Effector memory CD4-positive, alpha-beta T cell (primary cell): ENCODE results near the gene TNFRSF9.

Source experiments
- DNase-seq, 3 donors: peaks; one replicate each; pipeline ENCODE4 v3.0.0-alpha.2; 2020
- H3K27ac ChIP-seq: 2 replicates; pipeline ENCODE4 v1.7.0; 2013; ENCODE audit warnings: mild to moderate bottlenecking, low read length, moderate library complexity; ENCODE audit not compliant: insufficient read depth, poor library complexity, severe bottlenecking
- H3K27me3 ChIP-seq: replicated peaks from 2 replicates; pipeline ENCODE4 v1.7.0; 2013; ENCODE audit warnings: mild to moderate bottlenecking, low read length; ENCODE audit not compliant: insufficient read depth, control insufficient read depth, poor library complexity, severe bottlenecking
- H3K36me3 ChIP-seq: 2 replicates; pipeline ENCODE4 v1.7.0; 2013; ENCODE audit warnings: mild to moderate bottlenecking, low read length, moderate library complexity; ENCODE audit not compliant: control insufficient read depth, insufficient read depth
- H3K4me1 ChIP-seq: 2 replicates; pipeline ENCODE4 v1.7.0; 2013; ENCODE audit warnings: low read length, mild to moderate bottlenecking; ENCODE audit not compliant: control insufficient read depth, insufficient read depth, poor library complexity, severe bottlenecking
- H3K4me3 ChIP-seq: 2 replicates; pipeline ENCODE4 v1.7.0; 2013; ENCODE audit warnings: low read length, low read depth, mild to moderate bottlenecking; ENCODE audit not compliant: insufficient read depth, poor library complexity, severe bottlenecking
- H3K9me3 ChIP-seq: 2 replicates; pipeline ENCODE4 v1.7.0; 2013; ENCODE audit warnings: mild to moderate bottlenecking, low read length, moderate library complexity; ENCODE audit not compliant: control insufficient read depth
- total RNA-seq, 3 donors: gene quantifications; one replicate each; lab custom pipeline; 2026; lab: John Stamatoyannopoulos, UW

Gene TNFRSF9
- 3.3 to 4.1 (median 3.8) reads per million in 3 donors for total RNA-seq

DNA sequence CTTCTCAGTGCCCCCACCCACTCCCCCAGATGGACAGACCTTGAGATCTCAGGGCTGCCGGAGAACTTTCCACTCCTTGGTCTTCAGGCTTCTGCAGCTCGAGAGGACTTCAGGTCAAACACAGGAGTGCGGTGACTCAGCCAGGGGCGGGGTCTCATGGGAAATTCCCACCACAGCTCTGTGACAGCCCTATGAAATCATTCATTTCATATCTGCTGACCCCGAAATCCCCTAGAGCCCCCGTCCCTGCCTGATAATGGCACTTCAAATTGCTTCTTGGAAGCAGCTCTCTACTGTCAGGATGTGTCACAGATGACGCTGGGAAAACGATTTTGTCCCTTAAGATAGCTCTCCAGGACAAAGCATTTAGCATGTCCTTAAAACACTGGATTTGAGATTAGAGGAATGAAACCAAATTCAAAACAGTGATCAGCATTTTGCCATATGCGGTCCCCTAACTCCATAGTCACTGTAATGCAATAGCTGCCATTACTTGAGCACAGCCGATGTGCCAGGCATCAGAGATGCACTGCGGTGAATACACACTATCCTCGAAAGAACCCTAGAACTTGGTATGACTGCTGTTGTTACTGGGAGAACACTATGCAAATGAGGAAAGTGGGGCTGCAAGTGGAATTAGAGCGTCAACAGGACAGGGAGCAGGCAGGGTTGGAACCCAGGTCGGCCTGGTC is at the start of gene TNFRSF9:
TSS of gene TNFRSF9 (minus strand) at position 95 of the 692 bp plus-strand sequence. CDS start 845 bp downstream, outside the sequence.
- Histone ChIP-seq H3K9me3 (no peaks in the 10 kb centered on the region), H3K27me3 (peaks cover 6% of the 10 kb centered on the region), H3K4me3 (no peak within 1 kb of the TSS), H3K27ac (no peak within 1 kb of the TSS), H3K4me1 (peaks cover 8% of the 10 kb centered on the region), H3K36me3 (no peaks in the 10 kb centered on the region)
- DNase-seq: peak; percentile 58 to 60 (median 59)

DNA sequence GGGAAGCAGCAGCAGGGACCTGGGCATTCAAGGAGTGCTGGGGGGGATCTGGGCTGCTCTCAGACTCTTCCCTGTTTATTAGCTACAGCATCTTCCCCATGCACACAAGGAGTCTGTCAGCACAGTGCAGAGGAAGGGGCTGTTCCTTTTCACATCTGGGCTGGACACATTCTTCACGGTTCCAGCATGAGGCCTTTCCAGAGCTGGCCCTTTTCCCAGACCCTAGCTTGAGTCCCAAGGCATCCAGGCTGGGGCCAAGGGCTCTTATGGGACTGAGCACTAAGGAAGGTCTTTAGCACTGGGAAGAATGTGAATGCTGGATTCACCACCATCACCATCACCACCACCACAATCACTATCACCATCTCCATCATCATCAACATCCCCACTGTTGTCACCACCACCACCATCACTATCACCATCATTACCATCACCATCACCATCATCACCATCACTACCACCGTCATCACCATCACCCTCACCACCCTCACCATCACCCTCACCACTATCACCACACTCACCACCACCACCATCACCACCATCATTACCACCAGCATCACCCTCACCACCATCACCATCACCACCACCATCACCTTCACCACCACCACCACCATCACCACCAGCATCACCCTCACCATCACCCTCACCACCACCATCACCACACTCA is 49.3 kb upstream of the TNFRSF9 start:
- DNase-seq: no peak
- Histone ChIP-seq H3K9me3 (no peaks in the 10 kb centered on the region), H3K4me3 (no peak overlapping the region), H3K4me1 (no peaks in the 10 kb centered on the region), H3K27me3 (no peaks in the 10 kb centered on the region), H3K36me3 (peaks cover 18% of the 10 kb centered on the region), H3K27ac (no peak overlapping the region)

DNA sequence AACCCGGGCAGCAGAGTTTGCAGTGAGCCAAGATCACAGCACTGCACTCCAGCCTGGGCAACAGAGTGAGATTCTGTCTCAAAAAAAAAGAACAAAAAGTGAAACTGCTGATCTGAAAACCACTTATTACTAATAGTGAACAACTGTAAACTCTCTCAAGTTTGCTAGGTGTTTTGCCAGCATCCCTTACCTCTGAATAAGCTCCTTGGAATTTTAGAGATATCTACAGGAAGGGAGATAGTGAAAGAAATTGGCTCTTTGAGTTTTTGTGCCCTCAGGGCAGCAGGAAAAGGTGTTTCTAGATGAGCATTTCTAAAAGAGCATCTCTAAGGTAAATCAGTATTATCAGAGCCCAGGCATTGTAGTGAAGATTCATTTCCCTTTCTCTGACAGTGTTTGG is 47.9 kb upstream of the TNFRSF9 start:
- Histone ChIP-seq H3K4me3 (no peak overlapping the region), H3K4me1 (no peaks in the 10 kb centered on the region), H3K27me3 (no peaks in the 10 kb centered on the region), H3K27ac (no peak overlapping the region), H3K9me3 (no peaks in the 10 kb centered on the region), H3K36me3 (peaks cover 32% of the 10 kb centered on the region)
- no peak for DNase-seq

DNA sequence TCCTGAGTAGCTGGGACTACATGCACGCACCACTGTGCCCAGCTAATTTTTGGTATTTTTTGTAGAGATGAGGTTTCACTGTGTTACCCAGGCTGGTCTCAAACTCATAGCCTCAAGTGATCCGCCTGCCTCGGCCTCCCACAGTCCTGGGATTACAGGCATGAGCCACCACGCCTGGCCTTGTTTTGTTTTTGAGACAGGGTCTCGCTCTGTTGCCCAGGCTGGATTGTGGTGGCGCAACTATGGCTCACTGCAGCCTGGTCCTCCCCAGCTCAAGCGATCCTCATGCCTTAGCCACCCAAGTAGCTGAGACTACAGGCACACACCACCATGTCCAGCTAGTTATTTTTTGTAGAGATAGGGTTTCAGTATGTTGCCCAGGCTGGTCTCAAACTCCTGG is 46.9 kb upstream of the TNFRSF9 start:
- Histone ChIP-seq H3K36me3 (peaks cover 38% of the 10 kb centered on the region), H3K4me1 (peaks cover 2% of the 10 kb centered on the region), H3K27ac (no peak overlapping the region)

DNA sequence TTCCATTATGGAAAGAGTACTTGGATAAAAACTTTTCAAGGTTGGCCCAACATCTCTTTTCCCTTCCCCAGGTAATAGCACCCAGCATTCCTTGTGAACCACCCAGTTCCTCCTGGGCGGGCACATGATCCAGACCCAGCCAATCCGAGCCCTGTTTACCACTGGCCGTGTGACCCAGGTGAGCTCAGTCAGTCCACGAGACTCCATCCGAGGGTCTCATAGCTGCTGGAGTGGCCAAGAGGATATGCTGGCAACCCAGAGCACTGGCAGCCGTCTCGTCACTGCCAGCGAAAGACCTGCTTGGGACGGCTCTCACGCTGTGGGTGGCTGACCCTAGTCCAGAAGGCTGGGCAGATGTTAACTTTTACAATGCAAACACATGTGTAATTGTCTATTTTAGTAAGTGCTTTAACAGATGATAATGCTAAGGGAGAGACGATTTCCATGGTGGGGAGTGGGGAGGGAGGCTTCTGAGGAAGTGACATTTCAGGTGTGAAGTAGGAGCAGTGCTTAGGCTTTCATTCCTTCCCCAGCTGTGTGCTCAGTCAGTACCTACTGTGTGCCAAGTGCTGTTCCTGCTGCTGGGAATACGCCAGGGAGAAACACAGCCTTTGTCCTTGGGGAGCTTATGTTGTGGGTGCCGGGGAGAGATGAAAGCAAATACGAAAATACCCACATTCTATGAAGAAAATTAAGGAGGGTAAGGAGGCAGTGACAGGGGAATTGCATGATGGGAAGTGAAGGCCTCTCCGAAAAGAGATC is 45.4 kb upstream of the TNFRSF9 start:
- no peak overlapping the region for H3K27ac ChIP-seq
- H3K4me1 ChIP-seq: peaks cover 3% of the 10 kb centered on the region
- no peak overlapping the region for H3K4me3 ChIP-seq
- H3K9me3 ChIP-seq: no peaks in the 10 kb centered on the region
- no peaks in the 10 kb centered on the region for H3K27me3 ChIP-seq
- H3K36me3 ChIP-seq: peaks cover 42% of the 10 kb centered on the region
- no peak for DNase-seq

More for the DNA sequence above, 46.9 kb upstream of the TNFRSF9 start:
- H3K4me3 ChIP-seq: no peak overlapping the region
- no peak for DNase-seq
- H3K27me3 ChIP-seq: no peaks in the 10 kb centered on the region
- H3K9me3 ChIP-seq: no peaks in the 10 kb centered on the region

DNA sequence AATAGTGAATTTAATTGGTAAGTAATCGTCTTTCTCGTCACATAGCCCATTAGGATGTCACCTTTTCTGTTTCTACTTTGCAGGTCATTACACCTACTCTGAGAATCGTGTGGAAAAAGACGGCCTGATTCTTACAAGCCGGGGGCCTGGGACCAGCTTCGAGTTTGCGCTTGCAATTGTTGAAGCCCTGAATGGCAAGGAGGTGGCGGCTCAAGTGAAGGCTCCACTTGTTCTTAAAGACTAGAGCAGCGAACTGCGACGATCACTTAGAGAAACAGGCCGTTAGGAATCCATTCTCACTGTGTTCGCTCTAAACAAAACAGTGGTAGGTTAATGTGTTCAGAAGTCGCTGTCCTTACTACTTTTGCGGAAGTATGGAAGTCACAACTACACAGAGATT is 44.2 kb upstream of the TNFRSF9 start:
- H3K9me3 ChIP-seq: no peaks in the 10 kb centered on the region
- H3K27ac ChIP-seq: no peak overlapping the region
- no peak overlapping the region for H3K4me3 ChIP-seq
- DNase-seq: no peak
- peaks cover 3% of the 10 kb centered on the region for H3K4me1 ChIP-seq
- no peaks in the 10 kb centered on the region for H3K27me3 ChIP-seq
- H3K36me3 ChIP-seq: peaks cover 53% of the 10 kb centered on the region

DNA sequence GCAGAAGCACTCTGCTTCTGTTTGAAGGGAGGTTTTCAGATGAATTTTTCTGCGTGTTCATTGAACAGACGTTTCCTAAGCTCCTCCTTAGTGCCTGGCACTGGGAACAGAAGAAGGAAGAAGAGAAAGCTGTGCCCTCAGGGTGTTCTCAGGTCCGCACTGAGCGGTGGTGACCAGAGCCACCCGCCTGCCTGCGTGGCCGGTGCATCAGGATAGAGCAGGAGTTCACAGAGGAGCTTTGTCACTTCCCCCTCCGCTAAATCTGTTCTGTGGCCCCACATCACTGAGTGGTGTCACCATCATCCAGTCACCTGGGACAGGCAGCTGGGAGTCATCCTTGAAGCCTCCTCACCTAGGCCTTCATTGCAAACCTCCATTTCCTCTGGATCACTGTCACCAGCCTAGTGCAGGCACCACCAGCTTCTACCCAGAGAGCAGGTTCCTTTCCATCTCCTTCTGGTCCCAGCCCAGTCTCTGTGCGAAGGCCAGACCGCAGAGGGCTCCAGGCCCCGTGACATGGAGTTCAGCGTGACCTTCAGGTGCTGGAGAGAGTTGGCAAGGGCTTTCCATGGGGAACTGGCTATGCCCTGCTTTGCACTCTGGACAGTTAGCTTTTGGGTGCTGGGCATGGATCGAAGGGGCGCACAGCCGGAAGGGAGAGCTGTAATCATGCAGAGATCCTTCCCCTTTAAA is 42.6 kb upstream of the TNFRSF9 start:
- no peak overlapping the region for H3K4me3 ChIP-seq
- peaks cover 67% of the 10 kb centered on the region for H3K36me3 ChIP-seq
- H3K9me3 ChIP-seq: no peaks in the 10 kb centered on the region
- peaks cover 3% of the 10 kb centered on the region for H3K4me1 ChIP-seq
- H3K27ac ChIP-seq: no peak overlapping the region
- no peaks in the 10 kb centered on the region for H3K27me3 ChIP-seq
- DNase-seq: no peak

DNA sequence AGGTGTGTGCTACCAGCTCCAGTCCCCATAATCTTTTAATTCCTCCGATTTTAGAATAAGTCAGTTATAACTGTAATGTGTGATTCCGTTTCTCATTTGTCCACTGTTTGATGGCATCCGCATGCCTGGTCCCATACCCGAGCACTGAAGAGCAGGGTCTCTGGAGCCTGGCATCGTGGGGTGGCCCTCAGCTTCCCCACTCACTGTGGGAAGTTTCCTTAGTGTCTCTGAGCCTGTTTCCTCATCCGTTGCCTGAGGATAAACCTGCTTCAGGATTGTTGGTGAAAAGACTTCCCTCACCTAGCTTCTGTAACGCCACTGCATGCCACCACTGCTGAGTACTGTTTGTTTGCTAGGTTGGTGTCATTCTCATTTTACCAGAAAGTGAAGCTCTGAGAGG is 40.3 kb upstream of the TNFRSF9 start:
- no peak overlapping the region for H3K4me3 ChIP-seq
- no peaks in the 10 kb centered on the region for H3K9me3 ChIP-seq
- no peak for DNase-seq
- no peaks in the 10 kb centered on the region for H3K27me3 ChIP-seq
- peaks cover 3% of the 10 kb centered on the region for H3K4me1 ChIP-seq
- peaks cover 64% of the 10 kb centered on the region for H3K36me3 ChIP-seq
- H3K27ac ChIP-seq: no peak overlapping the region

DNA sequence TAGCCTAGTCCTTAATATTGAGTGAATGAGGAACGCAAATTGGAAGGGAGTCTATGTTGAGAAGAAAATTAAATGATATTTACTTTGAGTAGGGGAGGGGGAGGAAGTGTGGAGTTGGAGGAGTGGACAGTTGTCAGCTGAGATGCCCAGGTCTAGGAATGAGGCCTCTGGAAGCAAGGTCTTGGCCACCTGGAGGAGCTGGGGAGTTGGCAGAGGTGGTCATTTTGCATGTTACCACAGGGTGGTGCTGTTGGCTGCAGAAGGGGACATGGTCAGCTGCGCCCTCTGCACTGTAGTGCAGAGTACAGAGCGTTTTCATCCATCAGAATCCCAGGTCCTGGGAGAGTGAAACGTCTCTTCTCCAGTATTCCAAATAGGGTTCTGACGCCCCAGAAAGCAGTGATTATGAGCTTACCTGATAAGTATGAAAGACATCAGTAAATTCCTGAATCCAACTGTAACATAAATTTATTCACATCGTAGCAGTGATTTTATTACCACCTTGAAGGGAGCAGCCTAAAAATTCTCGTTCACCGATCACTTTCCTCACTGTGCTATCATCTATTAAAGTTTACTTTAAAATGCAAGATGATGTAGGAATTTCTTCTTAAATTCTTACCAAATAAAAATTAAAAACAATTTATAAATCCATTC is 34.7 kb upstream of the TNFRSF9 start:
- H3K36me3 ChIP-seq: peaks cover 48% of the 10 kb centered on the region
- no peak overlapping the region for H3K27ac ChIP-seq
- H3K27me3 ChIP-seq: no peaks in the 10 kb centered on the region
- H3K4me1 ChIP-seq: no peaks in the 10 kb centered on the region
- peak in 1 of 3 donors; percentile 10 for DNase-seq
- H3K9me3 ChIP-seq: no peaks in the 10 kb centered on the region
- no peak overlapping the region for H3K4me3 ChIP-seq
